Endometrial microvascular endothelial cells (primary cell): ENCODE results near the gene MRPS30. TPM values are rescaled to one million over a fixed set of nuclear protein-coding genes. Genes with fewer than 3 reads are reported as not detected.
"Not testable (repeated sequence)": the region's sequence is repeated elsewhere in the genome, so short reads cannot be mapped to it uniquely, and the experiment has no call there.

Source experiments
- in situ Hi-C: cut with HindIII; loops from 2 replicates; pipeline ENCODE4 v1.10.0; 2017; ENCODE audit warnings: low sequenced_read_pairs, low pct_unique_long_range_greater_than_20kb; ENCODE audit errors: inconsistent ontology term
- total RNA-seq: library from RNA; depleted of rRNA; stranded (reverse); fragments of >200 nt; gene quantifications from one replicate; pipeline ENCODE4 v1.2.3, GENCODE V29; 2015; ENCODE audit errors: inconsistent ontology term

The MRPS30 gene
- total RNA-seq, 1 donor from 2014 or later: 54.3 TPM

DNA sequence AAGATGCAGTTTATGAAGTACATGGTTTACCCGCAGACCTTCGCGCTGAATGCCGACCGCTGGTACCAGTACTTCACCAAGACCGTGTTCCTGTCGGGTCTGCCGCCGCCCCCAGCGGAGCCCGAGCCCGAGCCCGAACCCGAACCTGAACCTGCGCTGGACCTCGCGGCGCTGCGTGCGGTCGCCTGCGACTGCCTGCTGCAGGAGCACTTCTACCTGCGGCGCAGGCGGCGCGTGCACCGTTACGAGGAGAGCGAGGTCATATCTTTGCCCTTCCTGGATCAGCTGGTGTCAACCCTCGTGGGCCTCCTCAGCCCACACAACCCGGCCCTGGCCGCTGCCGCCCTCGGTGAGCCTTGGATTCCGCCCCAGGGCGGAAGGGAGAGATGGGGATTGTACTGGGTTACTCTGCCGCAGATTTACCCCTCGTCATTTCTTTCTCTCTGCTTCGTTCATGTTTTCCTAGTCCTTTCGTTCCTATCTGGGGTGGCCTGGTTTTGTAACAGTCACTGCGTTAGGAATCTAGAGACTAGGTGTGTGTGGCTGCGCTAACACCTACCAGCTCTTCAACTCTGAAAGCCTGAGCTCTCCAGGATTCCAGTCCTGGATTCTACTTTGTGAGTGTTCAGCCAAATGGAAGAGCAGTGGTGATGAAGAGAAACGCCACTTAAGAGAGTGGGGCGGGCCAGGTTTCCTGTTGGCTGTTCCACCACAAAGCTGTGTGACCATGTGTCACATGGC lies 638 bp downstream of the MRPS30 start:
- in situ Hi-C loops: no loop called here

DNA sequence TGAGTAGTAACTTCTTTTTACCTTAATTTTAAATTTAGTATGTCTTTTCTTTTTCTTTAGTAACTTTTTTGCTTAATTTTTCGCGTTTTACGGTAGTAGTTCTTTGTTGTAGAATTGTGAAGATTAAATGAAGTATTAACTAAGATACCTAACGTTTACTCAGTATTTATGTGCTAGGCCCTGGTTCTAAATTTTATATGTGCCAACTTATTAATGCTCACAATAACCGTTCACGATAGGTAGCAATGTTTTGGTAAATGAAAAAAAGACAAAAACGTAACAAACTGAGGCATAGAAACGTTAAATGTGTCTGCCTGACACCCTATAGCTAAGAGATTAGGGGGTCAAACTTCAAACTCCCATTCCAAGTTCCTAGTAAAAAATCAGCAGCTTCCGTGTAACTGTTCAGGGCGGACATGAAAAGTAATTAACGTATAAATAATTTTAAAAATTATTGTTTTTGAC lies 1.2 kb downstream of the MRPS30 start:
- in situ Hi-C loops: no loop called here

DNA sequence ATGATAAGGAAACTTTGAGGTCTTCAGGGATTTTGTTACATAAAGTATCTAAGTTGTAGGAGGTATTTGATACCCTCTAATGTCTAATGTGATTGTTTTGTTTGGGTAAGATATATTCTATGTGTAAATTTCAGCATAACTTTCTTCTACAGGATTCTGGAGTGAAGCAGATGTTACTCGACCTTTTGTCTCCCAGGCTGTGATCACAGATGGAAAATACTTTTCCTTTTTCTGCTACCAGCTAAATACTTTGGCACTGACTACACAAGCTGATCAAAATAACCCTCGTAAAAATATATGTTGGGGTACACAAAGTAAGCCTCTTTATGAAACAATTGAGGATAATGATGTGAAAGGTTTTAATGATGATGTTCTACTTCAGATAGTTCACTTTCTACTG lies 6.0 kb downstream of the MRPS30 start:
- in situ Hi-C loops: no loop called here

DNA sequence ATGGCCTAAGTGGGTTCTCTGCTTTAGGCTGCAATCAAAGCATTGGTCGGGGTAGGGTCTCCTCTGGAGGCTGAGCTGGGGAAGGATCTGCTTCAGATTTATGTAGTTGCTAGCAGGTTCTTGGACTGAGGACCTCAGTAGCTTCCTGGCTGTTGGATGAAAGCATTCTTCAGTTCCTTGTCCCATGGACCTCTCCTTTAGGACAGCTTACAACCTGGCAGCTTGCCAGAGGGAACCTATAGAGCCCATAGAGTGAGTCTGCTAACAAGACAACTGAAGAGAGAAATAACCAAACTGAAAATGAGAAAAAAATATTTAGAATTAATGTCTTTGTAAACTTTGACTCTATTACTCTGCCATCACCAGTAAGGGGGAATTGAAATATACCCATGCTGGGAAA lies 12.4 kb downstream of the MRPS30 start:
- in situ Hi-C loops: no loop called here

DNA sequence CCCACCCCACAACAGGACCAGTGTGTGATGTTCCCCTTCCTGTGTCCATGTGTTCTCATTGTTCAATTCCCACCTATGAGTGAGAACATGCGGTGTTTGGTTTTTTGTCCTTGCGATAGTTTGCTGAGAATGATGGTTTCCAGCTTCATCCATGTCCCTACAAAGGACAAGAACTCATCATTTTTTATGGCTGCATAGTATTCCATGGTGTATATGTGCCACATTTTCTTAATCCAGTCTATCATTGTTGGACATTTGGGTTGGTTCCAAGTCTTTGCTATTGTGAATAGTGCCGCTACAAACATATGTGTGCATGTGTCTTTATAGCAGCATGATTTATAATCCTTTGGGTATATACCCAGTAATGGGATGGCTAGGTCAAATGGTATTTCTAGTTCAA lies 15.9 kb downstream of the MRPS30 start:
- in situ Hi-C loops: not testable (repeated sequence)

DNA sequence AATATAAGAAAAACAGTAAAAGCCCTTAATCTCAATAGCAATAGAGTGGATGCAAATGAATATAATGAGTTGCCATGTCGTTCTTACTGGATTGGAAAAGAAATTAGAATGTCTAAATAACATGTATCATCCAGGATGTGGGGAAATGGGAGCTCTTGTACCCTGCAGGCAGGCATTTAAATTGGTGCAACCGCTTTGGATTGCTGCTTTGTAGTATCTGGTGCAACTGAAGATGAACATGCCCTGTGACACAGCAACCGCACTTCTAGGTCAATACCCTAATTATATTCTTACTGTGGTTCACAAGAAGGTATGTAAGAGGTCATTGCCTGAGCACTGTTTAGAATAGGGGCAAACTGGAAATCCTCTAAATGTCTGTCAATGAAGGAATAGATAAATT lies 18.9 kb downstream of the MRPS30 start:
- in situ Hi-C loops: no loop called here

DNA sequence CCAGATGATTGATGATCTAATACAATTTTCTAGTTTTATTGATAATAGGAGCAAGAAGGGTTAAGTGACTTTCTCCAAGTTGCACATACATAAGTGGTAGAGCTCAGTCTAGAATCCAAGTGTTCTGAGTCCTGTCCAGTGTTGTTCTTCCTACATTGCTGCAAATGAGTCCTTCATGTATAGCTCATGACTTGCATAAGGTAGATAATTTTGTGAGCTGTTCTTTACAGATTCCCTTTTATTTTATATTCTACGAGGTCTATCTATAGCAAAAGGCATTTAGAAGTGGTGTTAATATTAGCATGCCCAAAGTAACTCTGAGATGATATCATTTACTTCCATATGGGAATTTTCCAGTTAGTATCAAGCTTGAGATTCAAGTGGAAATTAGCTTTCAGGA lies 20.0 kb downstream of the MRPS30 start:
- in situ Hi-C loops: no loop called here

DNA sequence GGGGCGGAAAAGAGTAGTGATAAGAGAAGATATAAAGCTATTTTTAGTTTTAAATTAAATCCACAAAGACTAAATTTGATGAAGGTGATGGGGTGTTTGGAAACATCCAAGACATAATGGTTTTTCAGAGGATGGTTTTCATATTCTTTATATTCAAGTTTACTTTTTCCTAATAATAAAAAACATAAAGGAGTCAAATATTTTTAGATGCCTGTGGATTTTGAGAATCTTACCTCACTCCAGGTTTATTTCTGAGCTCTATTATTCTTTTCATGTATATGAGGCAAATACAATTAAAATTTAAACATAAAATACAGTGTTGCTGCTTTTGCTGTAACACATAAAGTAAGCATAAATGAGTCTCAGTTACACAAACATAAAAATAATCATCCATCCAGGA lies 22.2 kb downstream of the MRPS30 start:
- in situ Hi-C loops: no loop called here

DNA sequence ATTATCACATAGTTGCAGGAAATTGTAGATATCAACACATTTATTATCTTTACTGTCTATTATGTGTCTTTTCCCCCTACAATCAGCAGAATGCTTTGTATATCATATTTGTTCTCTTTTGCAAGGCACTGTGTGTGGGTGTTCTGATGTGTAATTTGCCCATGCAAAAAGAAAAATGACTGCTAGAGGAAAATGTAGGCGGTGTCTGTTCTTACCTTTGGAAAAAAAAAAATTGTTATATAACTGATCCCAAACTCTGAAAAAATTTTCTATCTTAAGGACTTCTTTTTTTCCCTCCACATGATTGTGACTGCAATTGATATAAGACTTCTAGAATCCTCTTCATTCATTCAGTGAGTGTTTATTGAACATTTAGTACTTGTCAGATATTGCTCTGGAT lies 24.5 kb downstream of the MRPS30 start:
- in situ Hi-C loops: no loop called here

DNA sequence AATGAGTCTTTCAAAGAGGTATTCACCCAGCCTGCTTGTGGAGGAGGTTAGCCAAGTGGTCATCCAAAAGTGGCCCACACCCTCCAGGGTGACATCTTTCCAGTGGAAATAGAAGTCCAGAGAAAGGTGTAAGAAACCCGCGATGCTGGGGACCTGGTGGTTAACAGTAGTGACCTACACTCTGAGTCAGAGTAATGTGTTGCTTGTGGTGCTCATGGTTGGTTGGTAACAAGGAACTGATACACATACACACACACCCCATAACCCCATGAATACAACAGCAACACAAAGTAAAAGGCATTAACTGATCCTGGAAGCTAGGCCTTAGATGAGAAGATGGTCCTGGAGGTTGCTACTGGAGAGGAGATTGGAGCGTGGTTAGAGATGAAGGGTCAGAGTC lies 26.9 kb downstream of the MRPS30 start:
- in situ Hi-C loops: no loop called here

DNA sequence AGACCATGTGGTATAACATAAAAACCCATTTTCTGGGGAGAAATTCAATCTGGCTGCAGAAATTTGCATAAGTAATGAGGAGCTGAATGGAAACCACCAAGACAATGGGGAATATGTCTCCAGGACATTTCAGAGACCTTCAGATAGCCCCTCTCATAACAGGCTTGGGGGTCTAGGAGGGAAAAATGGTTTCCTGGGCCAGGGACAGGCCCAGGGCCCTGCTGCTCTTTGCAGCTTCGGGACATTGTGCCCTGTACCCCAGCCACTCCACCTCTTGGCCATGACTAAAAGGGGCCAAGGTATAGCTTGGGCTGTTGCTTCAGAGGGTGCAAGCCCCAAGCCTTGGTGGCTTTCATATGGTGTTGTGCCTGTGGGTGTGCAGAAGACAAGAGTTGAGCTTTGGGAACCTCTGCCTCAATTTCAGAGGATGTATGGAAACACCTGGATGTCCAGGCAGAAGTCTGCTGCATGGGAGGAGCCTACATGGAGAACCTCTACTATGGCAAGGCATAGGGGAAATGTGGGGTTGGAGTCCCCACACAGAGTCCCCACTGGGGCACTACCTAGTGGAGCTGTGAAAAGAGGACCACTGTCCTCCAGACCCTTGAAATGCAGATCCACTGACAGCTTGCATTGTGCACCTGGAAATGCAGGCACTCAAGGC lies 30.4 kb downstream of the MRPS30 start:
- in situ Hi-C loops: no loop called here

DNA sequence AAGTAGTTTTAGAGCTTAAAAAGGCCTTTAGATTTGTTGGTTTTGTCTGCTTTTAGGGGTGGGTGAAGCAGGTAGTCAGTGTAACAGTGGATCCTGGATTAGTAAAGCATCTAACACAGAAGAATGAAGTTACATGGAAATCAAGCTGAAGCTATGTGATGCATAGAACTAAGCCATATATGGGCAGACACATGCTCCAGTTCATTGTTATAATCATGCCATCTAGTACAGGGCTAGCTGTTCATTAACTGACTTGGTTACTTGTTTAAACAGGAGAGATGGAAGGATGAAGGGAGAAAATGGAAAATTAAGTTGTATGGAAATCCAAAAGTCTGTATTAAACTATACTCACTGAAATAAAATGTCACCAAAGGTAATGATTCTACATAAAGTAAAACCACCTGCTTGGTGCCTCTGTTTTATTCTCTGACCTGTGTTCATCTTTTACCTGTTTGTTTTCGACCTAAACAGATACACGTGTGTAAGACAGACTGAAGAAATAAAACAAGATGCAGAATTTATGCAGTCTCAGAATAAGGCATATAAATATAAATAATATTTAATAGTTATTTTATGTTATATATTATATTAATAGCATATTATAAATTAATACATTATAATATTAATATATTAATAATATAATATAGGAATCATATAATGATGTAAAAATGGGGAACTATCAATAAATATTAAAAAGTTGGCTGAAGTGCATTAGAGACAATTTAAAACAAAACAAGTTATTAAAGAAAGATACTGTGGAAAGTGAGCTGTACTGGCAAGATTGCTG lies 33.9 kb downstream of the MRPS30 start:
- in situ Hi-C loops: no loop called here

DNA sequence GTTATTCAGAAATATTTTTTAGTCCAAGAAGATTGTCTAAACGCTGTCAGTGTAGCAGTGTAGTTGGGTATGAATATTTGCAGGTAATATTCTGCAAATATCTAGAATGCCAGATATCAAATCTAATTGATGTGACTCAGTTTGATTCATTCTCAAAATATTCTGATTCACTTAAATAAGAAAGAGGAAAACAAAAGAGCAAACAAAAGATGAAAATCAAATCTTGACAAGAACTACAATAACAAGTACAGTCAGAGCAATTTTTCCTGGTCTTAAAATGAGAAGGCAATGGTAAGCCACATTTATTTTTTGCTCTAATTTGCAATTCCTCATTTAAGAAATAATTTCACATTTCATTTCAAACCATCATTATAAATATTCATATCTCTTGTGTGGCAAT lies 36.0 kb downstream of the MRPS30 start:
- in situ Hi-C loops: no loop called here

DNA sequence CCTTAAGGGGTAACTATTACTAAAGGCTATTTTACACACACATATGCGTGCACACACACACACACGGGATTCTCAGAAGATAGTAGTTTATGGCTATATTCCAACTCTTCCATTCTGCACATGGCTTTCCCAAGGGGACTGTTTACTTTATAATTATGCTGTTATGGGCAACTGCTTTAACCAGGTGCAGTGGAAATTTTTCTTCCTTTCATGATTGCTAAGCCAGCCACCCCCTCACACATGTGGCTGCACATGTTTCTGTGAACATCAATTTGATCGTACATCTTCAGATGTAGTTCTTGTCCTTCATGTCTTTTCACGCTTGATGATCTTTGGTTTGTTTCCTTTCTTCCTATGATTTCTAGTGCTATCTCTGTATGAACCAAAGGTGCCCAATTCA lies 37.0 kb downstream of the MRPS30 start:
- in situ Hi-C loops: no loop called here

DNA sequence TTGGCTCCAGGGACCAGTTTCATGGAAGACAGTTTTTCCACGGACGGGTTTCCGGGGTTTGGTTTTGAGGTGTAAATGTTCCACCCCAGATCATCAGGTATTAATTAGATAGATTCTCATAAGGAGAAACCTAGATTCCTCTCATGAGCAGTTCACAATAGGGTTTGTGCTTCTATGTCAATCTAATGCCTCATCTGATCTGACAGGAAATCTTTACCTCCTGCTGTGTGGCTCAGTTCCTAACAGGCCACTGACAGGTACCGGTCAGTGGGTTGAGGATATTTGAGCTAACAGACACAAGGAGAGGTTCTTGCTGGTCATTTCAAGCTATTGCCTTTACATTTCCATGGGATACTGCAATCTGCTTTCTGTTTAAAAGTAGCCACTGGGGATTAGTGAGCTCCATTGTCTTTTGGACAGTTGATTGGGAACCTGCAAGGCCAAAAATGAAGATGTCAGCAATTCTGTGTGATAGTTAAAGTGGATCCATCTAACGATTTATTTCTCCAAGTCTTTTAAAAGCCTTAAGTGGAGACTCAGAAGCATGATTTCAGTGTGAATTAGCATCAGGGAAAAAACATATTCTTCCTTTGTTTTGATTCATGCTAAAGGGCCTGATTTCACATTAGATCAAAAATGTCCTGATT lies 38.6 kb downstream of the MRPS30 start:
- in situ Hi-C loops: no loop called here

DNA sequence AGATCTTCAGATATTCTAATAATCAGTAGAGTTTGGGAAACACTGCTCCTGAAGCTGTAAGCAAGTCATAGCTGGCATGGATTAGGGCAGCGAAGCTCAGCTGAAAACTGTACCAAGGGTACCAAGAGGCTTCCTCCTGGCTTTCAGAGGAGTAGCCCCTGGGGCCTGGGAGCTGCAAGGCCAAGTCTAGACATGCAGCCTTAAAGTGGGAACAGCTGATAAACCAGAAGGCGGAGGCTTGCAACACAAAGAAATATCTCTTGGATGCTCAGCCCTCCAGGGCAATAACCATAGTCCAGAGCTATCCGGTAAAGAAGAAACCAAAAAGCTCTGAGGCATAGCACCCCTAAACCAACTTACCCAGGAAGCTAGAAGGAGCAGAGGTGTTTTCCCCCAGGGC lies 51.5 kb downstream of the MRPS30 start:
- in situ Hi-C loops: no loop called here

DNA sequence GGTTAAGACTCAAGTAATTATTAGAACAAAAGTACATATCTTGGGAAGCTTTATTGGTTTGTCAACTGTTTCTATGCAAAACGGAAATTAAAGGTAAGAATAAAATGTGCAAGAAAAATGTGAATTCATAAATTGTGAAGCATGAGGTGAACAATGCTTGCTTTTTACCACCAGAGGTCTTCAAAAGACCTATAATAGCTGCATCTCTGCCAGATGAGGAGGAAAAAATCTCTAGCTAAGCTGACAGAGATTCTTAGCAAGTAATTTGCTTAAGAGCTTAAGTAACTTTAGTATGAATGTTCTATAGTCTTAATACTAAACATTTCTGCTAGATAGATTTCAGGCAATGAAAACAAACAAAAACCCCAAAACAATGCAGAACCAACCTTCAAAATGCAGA lies 54.1 kb downstream of the MRPS30 start:
- in situ Hi-C loops: no loop called here
